ENCODE measurements around the gene ABL2.

Gene ABL2

DNA sequence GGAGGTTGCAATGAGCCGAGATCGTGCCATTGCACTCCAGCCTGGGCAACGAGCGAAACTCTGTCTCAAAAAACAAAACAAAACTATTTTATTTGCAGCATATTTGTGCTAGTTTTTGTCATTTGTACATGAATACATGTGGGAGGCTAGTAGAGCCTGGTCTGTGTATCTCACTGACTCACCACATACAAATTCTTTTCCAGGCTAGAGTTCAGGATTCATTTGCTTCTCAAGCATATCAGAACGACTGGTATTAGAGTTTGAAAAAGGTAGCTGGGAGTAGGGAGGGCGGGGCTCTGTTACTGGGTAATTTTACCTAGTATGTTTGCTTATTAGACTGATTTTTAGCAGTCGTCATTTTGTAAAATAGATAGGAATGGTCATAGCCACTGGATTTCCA lies 152.1 kb downstream of the ABL2 start:
- FAIRE-seq (no peak), DNase-seq (ENCODE audit: insufficient read length, low spot score) (peak; percentile 45)
- TF ChIP-seq POLR2A (IDR thresholded peaks at IDR 0.05; ENCODE audit: low read depth, low read length): no peak

DNA sequence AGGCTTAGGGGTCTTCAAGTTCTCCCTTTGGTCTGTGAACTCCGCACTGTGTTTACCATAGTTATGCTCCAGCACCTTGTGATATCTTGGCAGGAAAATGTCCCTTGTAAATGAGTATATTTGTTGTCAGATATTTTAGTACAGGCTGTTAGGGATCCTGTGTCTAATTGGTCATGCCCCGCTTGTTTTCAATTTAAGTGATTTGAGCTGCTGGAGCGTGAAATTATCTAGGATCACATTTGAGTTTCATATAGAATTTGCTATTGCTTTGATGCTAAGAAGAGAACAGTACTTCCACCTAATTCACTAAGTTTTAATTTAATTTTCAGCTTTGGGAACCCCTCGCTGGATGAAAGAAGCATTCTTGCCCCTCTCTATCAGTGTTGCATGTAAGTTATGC lies 163.0 kb downstream of the ABL2 start:
- FAIRE-seq: no peak
- TF ChIP-seq POLR2A (IDR thresholded peaks at IDR 0.05; ENCODE audit: low read depth, low read length): no peak
- DNase-seq (ENCODE audit: insufficient read length, low spot score): no peak

DNA sequence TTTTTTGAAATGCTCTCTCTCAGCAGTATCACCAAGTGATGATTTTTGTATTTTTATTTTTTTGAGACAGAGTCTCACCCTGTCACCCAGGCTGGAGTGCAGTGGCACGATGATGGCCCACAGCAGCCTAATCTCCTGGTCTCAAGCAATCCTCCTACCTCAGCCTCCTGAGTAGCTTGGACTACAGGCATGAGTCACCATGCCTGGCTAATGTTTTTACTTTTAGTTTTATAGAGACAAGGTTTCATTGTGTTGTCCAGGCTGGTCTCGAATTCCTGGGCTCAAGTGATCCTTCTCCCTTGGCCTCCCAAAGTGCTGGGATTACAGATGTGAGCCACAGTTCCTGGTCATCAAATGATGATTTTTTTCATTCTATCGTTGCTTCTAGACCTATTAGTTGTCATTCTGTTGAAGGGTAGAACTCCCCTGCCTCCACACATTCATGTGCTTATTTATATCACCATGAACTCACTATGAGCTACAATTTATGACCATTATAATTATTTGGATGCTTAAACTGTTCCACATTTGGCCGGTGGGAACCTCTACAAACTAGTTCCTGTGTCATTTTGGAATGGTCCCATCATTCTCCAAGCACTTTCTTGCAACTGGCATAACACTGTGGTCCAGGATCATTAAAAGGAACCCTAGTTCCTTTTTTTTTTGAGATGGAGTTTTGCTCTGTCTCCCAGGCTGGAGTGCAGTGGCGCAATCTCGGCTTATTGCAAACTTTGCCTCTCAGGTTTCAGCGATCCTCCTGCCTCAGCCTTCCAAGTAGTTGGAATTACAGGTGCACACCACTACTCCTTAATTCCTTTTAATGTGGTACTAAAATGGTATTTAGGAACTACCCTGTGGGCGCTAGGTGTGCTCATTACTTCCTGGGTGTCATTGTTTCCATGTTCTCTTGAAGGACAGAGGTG lies 167.9 kb downstream of the ABL2 start:
- DNase-seq (ENCODE audit: insufficient read length, low spot score) (no peak), FAIRE-seq (no peak)
- no peak for TF ChIP-seq POLR2A (IDR thresholded peaks at IDR 0.05; ENCODE audit: low read depth, low read length)

DNA sequence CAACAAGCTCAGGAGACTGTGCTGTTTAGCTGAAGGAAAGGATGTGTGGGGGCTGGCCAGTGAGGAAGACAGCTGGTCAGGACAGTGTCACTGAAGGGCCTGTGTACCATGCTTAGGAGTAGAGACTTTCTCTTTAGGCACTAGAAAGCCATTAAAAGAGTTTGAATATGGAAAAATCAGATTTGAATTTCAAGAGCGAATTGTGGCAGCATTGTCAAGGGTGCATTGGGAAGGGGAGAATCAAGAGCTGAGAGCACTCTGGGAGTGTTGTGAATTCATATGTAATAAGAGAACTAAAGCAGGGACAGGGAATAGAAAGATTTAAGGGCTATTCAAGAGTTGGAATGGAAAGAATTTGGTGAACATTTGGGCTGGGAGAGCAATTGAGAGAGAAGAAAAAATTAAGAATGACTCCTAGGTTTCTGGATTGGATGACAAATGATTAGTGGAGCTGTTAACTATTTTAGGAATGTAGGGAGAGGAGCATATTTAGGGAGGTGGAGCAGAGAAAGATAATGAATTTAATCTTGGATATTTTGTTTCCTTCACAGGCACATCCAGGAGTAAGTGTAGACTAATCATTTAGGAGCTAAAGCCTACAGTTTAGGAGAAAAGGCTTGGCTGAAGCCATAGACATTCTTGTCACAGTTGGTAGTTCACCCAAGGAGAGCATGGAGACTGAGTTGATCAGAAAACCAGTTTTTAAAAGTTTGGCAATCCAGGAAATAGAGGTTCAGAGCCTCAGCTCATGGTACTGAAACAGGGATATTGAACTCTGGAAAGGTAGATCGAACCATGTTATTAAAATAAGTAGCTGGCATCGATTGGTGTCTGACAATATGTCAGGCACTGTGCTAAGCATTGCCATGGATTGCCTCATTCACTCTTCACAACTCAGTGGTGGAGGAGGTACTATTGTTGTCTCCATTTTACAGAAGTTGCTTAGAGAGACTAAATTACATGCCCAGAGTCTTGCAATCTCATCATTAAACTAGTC lies 170.7 kb downstream of the ABL2 start:
- DNase-seq (ENCODE audit: insufficient read length, low spot score) (no peak), FAIRE-seq (no peak)
- TF ChIP-seq POLR2A (IDR thresholded peaks at IDR 0.05; ENCODE audit: low read depth, low read length): no peak

DNA sequence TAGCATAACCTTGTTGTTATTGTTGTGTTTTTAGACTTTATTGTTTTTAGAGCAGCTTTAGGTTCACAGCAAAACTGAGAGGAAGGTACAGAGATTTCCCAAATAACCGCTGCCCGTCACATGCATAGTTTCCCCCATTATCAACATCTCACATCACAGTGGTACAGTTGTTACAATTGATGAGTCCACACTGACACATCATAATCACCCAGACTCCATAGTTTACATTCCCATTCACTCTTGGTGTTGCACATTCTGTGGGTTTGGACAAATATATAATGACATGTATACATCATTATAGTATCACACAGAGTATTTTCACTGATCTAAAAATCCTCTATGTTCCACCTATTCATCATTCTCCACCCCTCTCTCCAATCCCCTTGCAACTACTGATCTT lies 173.5 kb downstream of the ABL2 start:
- FAIRE-seq (no peak), DNase-seq (ENCODE audit: insufficient read length, low spot score) (no peak)
- TF ChIP-seq POLR2A (IDR thresholded peaks at IDR 0.05; ENCODE audit: low read depth, low read length): no peak

DNA sequence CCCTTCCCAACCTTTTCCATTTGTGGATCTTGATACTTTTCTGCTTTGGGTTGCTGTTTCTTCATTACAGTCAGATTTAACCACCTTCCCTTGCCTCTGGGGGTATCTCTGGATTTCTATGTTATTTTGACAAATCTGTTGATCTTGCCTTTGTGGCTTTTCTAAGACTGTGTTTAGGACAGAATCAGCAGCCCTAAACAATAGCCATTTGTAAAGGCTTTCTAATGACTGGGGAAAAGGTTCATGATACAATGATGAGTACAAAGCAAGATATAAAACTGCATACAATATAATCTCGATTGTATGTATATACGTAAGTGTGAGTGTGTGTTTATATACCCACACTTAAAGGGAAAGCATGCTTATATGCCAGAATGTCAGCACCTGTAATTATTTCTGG lies 176.0 kb downstream of the ABL2 start:
- FAIRE-seq: no peak
- no peak for TF ChIP-seq POLR2A (IDR thresholded peaks at IDR 0.05; ENCODE audit: low read depth, low read length)
- DNase-seq (ENCODE audit: insufficient read length, low spot score): no peak

DNA sequence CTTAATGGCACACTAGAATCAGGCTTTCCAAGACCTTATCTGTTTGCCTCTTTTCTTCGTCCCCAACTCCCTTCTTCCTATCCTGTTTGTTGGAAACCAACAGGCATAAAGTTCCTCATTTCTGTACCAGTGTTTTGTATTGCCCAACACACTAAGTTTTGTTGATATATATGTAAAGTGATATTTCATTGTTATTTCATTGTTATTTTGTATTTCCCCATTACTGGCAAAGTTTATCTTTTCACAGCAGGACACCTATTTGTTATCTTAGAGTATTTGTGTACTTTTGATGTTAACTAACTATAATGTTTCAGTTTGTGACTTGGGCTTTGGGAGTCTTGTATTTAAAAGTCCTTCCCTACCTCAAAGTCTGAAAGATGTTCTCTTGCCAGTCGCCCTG lies 176.7 kb downstream of the ABL2 start:
- DNase-seq (ENCODE audit: insufficient read length, low spot score) (no peak), FAIRE-seq (no peak)
- no peak for TF ChIP-seq POLR2A (IDR thresholded peaks at IDR 0.05; ENCODE audit: low read depth, low read length)

All from H54 (cell line).